ENCODE results near the gene NAIF1.

The NAIF1 gene

DNA sequence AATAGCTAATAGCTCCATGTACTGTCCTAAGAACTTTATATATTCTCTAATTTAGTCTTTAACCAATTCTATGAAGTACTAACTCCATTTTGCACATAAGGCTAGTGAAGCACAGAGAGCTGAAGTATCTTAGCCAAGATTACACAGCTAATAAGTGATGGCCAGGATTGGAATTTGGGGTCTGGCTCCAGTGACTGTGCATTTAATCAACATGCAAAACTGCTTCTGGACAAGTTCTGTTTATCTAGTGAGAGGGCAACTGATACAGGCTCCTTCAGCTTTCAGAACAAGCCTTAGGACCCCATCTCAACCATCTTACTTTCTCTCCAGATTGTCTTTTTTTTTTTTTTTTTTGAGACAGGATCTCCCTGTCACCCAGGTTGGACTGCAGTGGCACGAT is 22.2 kb upstream of the NAIF1 start:
- TF ChIP-seq, protein P1, sequence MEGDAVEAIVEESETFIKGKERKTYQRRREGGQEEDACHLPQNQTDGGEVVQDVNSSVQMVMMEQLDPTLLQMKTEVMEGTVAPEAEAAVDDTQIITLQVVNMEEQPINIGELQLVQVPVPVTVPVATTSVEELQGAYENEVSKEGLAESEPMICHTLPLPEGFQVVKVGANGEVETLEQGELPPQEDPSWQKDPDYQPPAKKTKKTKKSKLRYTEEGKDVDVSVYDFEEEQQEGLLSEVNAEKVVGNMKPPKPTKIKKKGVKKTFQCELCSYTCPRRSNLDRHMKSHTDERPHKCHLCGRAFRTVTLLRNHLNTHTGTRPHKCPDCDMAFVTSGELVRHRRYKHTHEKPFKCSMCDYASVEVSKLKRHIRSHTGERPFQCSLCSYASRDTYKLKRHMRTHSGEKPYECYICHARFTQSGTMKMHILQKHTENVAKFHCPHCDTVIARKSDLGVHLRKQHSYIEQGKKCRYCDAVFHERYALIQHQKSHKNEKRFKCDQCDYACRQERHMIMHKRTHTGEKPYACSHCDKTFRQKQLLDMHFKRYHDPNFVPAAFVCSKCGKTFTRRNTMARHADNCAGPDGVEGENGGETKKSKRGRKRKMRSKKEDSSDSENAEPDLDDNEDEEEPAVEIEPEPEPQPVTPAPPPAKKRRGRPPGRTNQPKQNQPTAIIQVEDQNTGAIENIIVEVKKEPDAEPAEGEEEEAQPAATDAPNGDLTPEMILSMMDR (conservative IDR thresholded peaks at IDR 0.05; ENCODE audit: low read depth, low read length) = no peak
- H3K4me3 ChIP-seq (ENCODE audit: low read length) = no peak overlapping the region
- DNase-seq (ENCODE audit: low read depth) = no peak

DNA sequence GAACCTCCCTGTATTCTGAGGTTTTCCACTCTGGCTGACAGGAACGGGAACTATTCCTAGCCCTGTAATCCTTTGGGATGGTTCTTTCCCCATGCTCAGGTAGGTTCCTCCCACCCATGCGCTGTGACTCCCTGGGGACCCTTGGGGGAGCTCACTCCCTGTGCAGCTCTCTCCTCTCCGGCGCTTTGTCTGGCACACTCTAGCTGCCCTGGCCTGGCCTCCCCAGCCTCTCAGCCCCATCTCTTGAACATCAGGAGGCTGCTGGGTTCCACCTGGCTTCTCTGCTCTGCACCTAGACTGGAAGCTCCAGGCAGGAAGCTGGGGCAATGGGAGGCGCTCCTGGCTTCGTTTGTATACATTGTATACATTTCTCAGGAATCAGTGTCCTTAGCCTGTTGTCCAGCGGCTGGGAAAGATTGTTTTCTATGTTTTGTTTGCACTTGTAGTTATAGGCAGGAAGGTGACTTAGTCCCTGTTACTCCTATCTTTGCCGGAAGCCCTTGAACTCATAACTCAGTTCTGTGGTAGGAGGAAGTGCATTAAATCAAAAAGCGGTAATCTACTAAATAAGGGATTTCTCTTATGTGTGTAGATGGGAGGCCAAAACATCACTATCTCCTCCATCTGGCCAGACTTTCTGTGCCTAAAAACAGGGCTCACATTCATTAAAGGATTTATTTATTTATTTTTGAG is 21.3 kb upstream of the NAIF1 start:
- H3K4me3 ChIP-seq (ENCODE audit: low read length) = no peak overlapping the region
- TF ChIP-seq, protein P1 (conservative IDR thresholded peaks at IDR 0.05; ENCODE audit: low read depth, low read length) = no peak
- no peak for DNase-seq (ENCODE audit: low read depth)

DNA sequence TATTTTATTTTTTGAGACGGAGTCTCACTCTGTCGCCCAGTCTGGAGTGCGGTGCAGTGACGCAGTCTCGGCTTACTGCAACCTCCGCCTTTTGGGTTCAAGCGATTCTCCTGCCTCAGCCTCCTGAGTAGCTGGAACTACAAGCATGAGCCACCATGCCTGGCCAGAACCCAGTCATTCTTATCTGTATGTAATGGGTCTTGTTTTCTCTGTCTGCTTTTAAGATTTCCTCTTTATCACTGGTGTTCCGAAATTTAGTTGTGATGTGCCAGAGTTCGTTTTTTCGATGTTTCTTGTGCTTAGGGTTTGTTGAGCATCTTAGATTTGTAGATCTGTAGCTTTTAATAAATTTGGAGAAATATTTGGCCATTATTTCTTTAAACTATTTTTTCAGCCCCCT is 20.1 kb upstream of the NAIF1 start:
- DNase-seq (ENCODE audit: low read depth) = no peak
- H3K4me3 ChIP-seq (ENCODE audit: low read length) = no peak overlapping the region
- TF ChIP-seq, protein P1 (conservative IDR thresholded peaks at IDR 0.05; ENCODE audit: low read depth, low read length) = no peak

DNA sequence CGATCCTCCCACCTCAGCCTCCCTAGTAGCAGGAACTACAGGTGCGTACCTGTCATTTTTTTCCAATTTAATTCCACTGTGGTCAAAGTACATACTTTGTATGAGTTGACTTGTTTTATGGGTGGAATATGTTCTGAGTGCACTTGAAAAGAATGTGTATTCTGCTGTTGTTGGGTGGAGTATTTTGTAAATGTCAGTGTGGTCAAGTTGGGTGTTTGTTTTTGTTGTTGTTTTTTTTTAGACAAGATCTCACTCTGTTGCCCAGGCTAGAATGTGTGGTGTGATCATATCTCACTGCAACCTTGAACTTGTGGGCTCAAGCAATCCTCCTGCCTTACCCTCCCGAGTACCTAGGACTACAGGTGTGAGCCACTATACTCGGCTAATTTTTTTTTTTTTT is 18.8 kb upstream of the NAIF1 start:
- DNase-seq (ENCODE audit: low read depth) = no peak

DNA sequence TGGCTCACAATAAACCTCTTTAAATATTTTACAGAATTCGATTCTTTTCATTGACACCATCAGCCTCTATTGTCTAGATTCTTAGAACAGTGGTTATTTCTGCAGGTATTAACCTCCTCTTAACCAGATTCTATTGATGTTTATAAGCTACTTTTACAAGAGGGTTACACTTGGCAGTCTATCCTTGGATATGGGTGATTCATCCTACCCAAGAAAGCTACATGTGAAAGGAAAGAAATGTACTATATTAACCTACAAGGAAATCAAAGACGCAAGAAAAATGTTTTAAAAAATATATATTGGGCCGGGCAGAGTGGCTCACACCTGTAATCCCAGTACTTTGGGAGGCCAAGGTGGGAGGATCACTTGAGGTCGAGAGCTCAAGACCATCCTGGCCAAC is 17.6 kb upstream of the NAIF1 start:
- H3K4me3 ChIP-seq (ENCODE audit: low read length) = no peak overlapping the region
- no peak for DNase-seq (ENCODE audit: low read depth)
- TF ChIP-seq, protein P1 (conservative IDR thresholded peaks at IDR 0.05; ENCODE audit: low read depth, low read length) = no peak

More for the DNA sequence above, 18.8 kb upstream of the NAIF1 start:
- H3K4me3 ChIP-seq (ENCODE audit: low read length) = no peak overlapping the region
- TF ChIP-seq, protein P1 (conservative IDR thresholded peaks at IDR 0.05; ENCODE audit: low read depth, low read length) = no peak

DNA sequence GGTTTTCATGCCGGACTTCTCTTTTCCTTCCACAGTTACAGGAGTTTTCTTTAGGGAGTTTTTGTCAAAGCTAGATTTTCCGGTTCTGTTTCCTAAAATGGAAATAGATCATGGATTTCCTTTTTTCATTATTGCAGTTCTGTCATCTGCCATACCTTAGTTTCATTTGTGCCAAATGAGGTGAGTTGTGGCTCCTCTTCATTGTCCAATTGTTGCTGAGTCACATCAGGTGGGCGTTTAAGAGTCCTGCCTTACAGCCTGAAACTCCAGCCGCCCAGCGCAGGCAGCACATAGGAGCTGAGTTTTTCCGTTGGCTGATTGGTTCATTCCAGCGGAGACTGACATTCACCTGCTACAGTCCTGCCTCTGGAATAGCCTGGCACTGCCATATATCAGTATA is 15.0 kb upstream of the NAIF1 start:
- no peak for DNase-seq (ENCODE audit: low read depth)
- TF ChIP-seq, protein P1 (conservative IDR thresholded peaks at IDR 0.05; ENCODE audit: low read depth, low read length) = no peak
- H3K4me3 ChIP-seq (ENCODE audit: low read length) = no peak overlapping the region

DNA sequence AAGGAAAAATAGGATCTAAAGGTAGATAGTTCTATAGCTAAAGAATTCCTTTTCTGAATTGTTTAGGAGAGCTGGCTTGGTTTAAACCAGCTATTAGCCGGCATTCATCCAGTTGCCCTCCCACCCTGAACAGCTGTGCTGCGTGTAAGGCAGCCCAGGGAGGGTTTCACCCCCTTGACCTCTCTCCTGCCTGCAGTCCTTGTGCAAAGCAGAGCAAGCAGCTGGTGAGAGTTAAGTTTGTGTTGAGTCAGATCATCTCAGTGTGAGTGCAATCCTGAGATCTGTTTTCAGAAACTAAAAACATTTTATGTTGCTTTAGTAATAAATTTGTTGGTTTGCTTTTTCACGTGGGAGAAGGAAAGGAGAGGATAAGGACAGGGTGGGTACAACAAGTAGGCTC is 13.9 kb upstream of the NAIF1 start:
- H3K4me3 ChIP-seq (ENCODE audit: low read length) = no peak overlapping the region
- TF ChIP-seq, protein P1 (conservative IDR thresholded peaks at IDR 0.05; ENCODE audit: low read depth, low read length) = no peak
- no peak for DNase-seq (ENCODE audit: low read depth)

Measured in retinal pigment epithelial cell (primary cell).